SK-N-SH treated with all-trans-retinoic acid at 6 μM for 48 hours (cell line): ENCODE results near the gene BPGM.

Experiments used
- ATAC-seq: fragments of 200-7000 bp; cut with Tn5 transposase; 3 replicates; pipeline ENCODE4 v1.9.1; 2020; ENCODE audit warnings: mild to moderate bottlenecking, moderate library complexity
- ARNTL ChIP-seq: fragments of 450-650 bp; formaldehyde crosslinking; IDR thresholded peaks from 2 replicates; pipeline ENCODE4 v1.5.0; 2020; ENCODE audit warnings: low read depth, mild to moderate bottlenecking, moderate library complexity, borderline replicate concordance
- BACH2 ChIP-seq: fragments of 250-450 bp; sonication (Bioruptor Pico); IDR thresholded peaks from 2 replicates; pipeline ENCODE4 v1.9.0; 2021; ENCODE audit warnings: mild to moderate bottlenecking, borderline replicate concordance
- CSDC2 ChIP-seq: fragments of 250-450 bp; sonication (Bioruptor Pico); IDR thresholded peaks from 2 replicates; pipeline ENCODE4 v1.5.0; 2020; ENCODE audit warnings: mild to moderate bottlenecking, moderate library complexity
- ESRRG ChIP-seq: fragments of 250-450 bp; sonication (Bioruptor Pico); IDR thresholded peaks from 2 replicates; pipeline ENCODE4 v1.6.1; 2021; ENCODE audit warnings: mild to moderate bottlenecking
- GLIS3 ChIP-seq: fragments of 250-450 bp; sonication (Bioruptor Pico); IDR thresholded peaks from 2 replicates; pipeline ENCODE4 v1.5.0; 2020; ENCODE audit warnings: mild to moderate bottlenecking, moderate library complexity
- ISL1 ChIP-seq: fragments of 250-450 bp; sonication (Bioruptor Pico); IDR thresholded peaks from 2 replicates; pipeline ENCODE4 v2.1.2; 2022; ENCODE audit warnings: mild to moderate bottlenecking, moderate library complexity
- PATZ1 ChIP-seq: fragments of 250-450 bp; sonication (Bioruptor Pico); IDR thresholded peaks from 2 replicates; pipeline ENCODE4 v1.8.0; 2020; ENCODE audit warnings: mild to moderate bottlenecking, moderate library complexity, borderline replicate concordance
- PPARA ChIP-seq: fragments of 250-450 bp; sonication (Bioruptor Pico); IDR thresholded peaks from 2 replicates; pipeline ENCODE4 v1.5.0; 2020; ENCODE audit warnings: mild to moderate bottlenecking, borderline replicate concordance
- TCF4 ChIP-seq: fragments of 250-450 bp; sonication (Bioruptor Pico); IDR thresholded peaks from 2 replicates; pipeline ENCODE4 v1.8.0; 2021; ENCODE audit warnings: mild to moderate bottlenecking, moderate library complexity, borderline replicate concordance
- TSHZ2 ChIP-seq: fragments of 250-450 bp; sonication (Bioruptor Pico); IDR thresholded peaks from 2 replicates; pipeline ENCODE4 v1.5.0; 2020; ENCODE audit warnings: mild to moderate bottlenecking, moderate library complexity
- ZC3H10 ChIP-seq: fragments of 250-450 bp; sonication (Bioruptor Pico); IDR thresholded peaks from 2 replicates; pipeline ENCODE4 v1.5.1; 2021; ENCODE audit warnings: mild to moderate bottlenecking, moderate library complexity
- ZFP3 ChIP-seq: fragments of 250-450 bp; sonication (Bioruptor Pico); IDR thresholded peaks from 2 replicates; pipeline ENCODE4 v1.5.0; 2020; ENCODE audit warnings: mild to moderate bottlenecking, moderate library complexity
- ZFP30 ChIP-seq: fragments of 450-650 bp; formaldehyde crosslinking; IDR thresholded peaks from 2 replicates; pipeline ENCODE4 v1.5.0; 2022; ENCODE audit warnings: mild to moderate bottlenecking, moderate library complexity
- ZNF565 ChIP-seq: fragments of 450-650 bp; formaldehyde crosslinking; conservative IDR thresholded peaks from 2 replicates; pipeline ENCODE4 v1.5.0; 2020; ENCODE audit warnings: low read depth, mild to moderate bottlenecking, moderate library complexity
- ZNF8 ChIP-seq: fragments of 450-650 bp; formaldehyde crosslinking; IDR thresholded peaks from 2 replicates; pipeline ENCODE4 v1.5.0; 2020; ENCODE audit warnings: mild to moderate bottlenecking, moderate library complexity
- TF ChIP-seq, protein P1 (sequence below): fragments of 250-450 bp; sonication (Bioruptor Pico); IDR thresholded peaks from 2 replicates; pipeline ENCODE4 v1.8.0; 2021; ENCODE audit warnings: low read depth, mild to moderate bottlenecking, moderate library complexity, borderline replicate concordance
- TF ChIP-seq, protein P2 (sequence below): fragments of 250-450 bp; sonication (Bioruptor Pico); IDR thresholded peaks from 2 replicates; pipeline ENCODE4 v1.5.1; 2021; ENCODE audit warnings: mild to moderate bottlenecking, moderate library complexity
- TF ChIP-seq, protein P3 (sequence below): fragments of 250-450 bp; sonication (Bioruptor Pico); IDR thresholded peaks from 2 replicates; pipeline ENCODE4 v1.5.1; 2020; ENCODE audit warnings: low read depth, mild to moderate bottlenecking, moderate library complexity

Gene BPGM

GRCh38 chr7:134627775-134628153, 18.9 kb upstream of the BPGM start:
- no peak for TF ChIP-seq BACH2 (CRISPR knock-in tag)
- no peak for TF ChIP-seq ZC3H10 (CRISPR knock-in tag)
- TF ChIP-seq TCF4 (CRISPR knock-in tag): no peak
- TF ChIP-seq GLIS3 (CRISPR knock-in tag): no peak
- no peak for TF ChIP-seq ZFP30
- TF ChIP-seq, protein P1, sequence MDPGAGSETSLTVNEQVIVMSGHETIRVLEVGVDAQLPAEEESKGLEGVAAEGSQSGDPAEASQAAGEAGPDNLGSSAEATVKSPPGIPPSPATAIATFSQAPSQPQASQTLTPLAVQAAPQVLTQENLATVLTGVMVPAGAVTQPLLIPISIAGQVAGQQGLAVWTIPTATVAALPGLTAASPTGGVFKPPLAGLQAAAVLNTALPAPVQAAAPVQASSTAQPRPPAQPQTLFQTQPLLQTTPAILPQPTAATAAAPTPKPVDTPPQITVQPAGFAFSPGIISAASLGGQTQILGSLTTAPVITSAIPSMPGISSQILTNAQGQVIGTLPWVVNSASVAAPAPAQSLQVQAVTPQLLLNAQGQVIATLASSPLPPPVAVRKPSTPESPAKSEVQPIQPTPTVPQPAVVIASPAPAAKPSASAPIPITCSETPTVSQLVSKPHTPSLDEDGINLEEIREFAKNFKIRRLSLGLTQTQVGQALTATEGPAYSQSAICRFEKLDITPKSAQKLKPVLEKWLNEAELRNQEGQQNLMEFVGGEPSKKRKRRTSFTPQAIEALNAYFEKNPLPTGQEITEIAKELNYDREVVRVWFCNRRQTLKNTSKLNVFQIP (CRISPR knock-in tag): no peak
- TF ChIP-seq, all 23 proteins: peak for 0
- ATAC-seq: no peak

GRCh38 chr7:134629445-134629844, 17.2 kb upstream of the BPGM start:
- TF ChIP-seq ARNTL (CRISPR knock-in tag) (no peak), PPARA (CRISPR knock-in tag) (no peak), ZFP3 (CRISPR knock-in tag) (no peak), TCF4 (CRISPR knock-in tag) (no peak), ZFP30 (no peak), ZNF565 (CRISPR knock-in tag) (no peak), PATZ1 (CRISPR knock-in tag) (no peak), ESRRG (CRISPR knock-in tag) (no peak), ZNF8 (CRISPR knock-in tag) (no peak), ISL1 (no peak), BACH2 (CRISPR knock-in tag) (no peak), CSDC2 (CRISPR knock-in tag) (no peak)
- no peak for ATAC-seq

GRCh38 chr7:134630237-134630636, 16.4 kb upstream of the BPGM start:
- ATAC-seq: no peak

GRCh38 chr7:134630893-134631292, 15.8 kb upstream of the BPGM start:
- TF ChIP-seq, protein P2, sequence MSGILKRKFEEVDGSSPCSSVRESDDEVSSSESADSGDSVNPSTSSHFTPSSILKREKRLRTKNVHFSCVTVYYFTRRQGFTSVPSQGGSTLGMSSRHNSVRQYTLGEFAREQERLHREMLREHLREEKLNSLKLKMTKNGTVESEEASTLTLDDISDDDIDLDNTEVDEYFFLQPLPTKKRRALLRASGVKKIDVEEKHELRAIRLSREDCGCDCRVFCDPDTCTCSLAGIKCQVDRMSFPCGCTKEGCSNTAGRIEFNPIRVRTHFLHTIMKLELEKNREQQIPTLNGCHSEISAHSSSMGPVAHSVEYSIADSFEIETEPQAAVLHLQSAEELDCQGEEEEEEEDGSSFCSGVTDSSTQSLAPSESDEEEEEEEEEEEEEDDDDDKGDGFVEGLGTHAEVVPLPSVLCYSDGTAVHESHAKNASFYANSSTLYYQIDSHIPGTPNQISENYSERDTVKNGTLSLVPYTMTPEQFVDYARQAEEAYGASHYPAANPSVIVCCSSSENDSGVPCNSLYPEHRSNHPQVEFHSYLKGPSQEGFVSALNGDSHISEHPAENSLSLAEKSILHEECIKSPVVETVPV: no peak
- no peak for TF ChIP-seq PATZ1 (CRISPR knock-in tag)
- TF ChIP-seq TSHZ2 (CRISPR knock-in tag): no peak
- no peak for TF ChIP-seq ZC3H10 (CRISPR knock-in tag)
- no peak for TF ChIP-seq ZNF565 (CRISPR knock-in tag)
- no peak for TF ChIP-seq ZNF8 (CRISPR knock-in tag)
- TF ChIP-seq ESRRG (CRISPR knock-in tag): no peak
- no peak for TF ChIP-seq CSDC2 (CRISPR knock-in tag)
- TF ChIP-seq ARNTL (CRISPR knock-in tag): no peak
- TF ChIP-seq, protein P3, sequence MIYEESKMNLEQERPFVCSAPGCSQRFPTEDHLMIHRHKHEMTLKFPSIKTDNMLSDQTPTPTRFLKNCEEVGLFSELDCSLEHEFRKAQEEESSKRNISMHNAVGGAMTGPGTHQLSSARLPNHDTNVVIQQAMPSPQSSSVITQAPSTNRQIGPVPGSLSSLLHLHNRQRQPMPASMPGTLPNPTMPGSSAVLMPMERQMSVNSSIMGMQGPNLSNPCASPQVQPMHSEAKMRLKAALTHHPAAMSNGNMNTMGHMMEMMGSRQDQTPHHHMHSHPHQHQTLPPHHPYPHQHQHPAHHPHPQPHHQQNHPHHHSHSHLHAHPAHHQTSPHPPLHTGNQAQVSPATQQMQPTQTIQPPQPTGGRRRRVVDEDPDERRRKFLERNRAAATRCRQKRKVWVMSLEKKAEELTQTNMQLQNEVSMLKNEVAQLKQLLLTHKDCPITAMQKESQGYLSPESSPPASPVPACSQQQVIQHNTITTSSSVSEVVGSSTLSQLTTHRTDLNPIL (CRISPR knock-in tag): no peak
- ATAC-seq: no peak

More at GRCh38 chr7:134630237-134630636, 16.4 kb upstream of the BPGM start:
- no peak for TF ChIP-seq GLIS3 (CRISPR knock-in tag)
